Heart left ventricle (tissue), 13 donors: Measurements from ENCODE around the gene CNOT11.

Experiments
- POLR2A ChIP-seq, 2 donors: fragments of 450-650 bp; IDR thresholded peaks; one replicate each; pipeline ENCODE4 v1.6.1; 2017; ENCODE audit warnings: antibody characterized with exemption in 2 of 2, mild to moderate bottlenecking in 2 of 2, moderate library complexity in 2 of 2
- TF ChIP-seq, protein P1 (sequence below), 12 donors: fragments of 200-600 bp; sonication (generic) in 4 of 12; IDR thresholded peaks; one replicate each; pipeline versions ENCODE4 v1.5.0 to v1.8.0; 2018 to 2022; ENCODE audit warnings: antibody characterized with exemption in 12 of 12, mild to moderate bottlenecking in 5 of 12
- donor health status: ischemic (EF 13 %, LVEDD 7.1; RV severe dilation, severe dysfunction).
- donor health status: DM: no; HTN: yes; CAD: no.
- donor health status: DM: no; HTN: no; CAD: no.
- donor health status: ischemic (EF 25% LVEDD 6.9; RV normal size, moderate dysfunction).
- donor health status: ischemic (EF 25% LVEDD 5.7; RV mildly dilated, moderate dysfunction).
- donor health status: ischemic (EF 35%, LVEDD 5.7; RV mildly dilated, moderate dysfunction).
- donor health status: nonischemic (EF 11% LVEDD 7.7; RV severe dilation, severe dysfunction).
- donor health status: DM: yes; HTN: yes; CAD: no.
- donor health status: PGD.
- donor health status: ischemic (EF 29% LVEDD 5.4; RV normal size, mild dysfunction).
- donor health status: nonischemic (EF 23%, LVEDD 6.1; RV moderate dilation, normal function).

GRCh38 chr2:101265893-101266499, 13.3 kb downstream of the CNOT11 start:
- TF ChIP-seq, protein P1, sequence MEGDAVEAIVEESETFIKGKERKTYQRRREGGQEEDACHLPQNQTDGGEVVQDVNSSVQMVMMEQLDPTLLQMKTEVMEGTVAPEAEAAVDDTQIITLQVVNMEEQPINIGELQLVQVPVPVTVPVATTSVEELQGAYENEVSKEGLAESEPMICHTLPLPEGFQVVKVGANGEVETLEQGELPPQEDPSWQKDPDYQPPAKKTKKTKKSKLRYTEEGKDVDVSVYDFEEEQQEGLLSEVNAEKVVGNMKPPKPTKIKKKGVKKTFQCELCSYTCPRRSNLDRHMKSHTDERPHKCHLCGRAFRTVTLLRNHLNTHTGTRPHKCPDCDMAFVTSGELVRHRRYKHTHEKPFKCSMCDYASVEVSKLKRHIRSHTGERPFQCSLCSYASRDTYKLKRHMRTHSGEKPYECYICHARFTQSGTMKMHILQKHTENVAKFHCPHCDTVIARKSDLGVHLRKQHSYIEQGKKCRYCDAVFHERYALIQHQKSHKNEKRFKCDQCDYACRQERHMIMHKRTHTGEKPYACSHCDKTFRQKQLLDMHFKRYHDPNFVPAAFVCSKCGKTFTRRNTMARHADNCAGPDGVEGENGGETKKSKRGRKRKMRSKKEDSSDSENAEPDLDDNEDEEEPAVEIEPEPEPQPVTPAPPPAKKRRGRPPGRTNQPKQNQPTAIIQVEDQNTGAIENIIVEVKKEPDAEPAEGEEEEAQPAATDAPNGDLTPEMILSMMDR (IDR thresholded peaks at IDR 0.05): no peak
- TF ChIP-seq POLR2A (IDR thresholded peaks at IDR 0.05): no peak
